GM12878 (cell line): ENCODE results near the gene PRSS12. TPM values are rescaled to one million over a fixed set of nuclear protein-coding genes. Genes with fewer than 3 reads are reported as not detected.
A peak's percentile ranks its signal among the peaks of the same experiment; 100 is the strongest.

Experiments
- ATAC-seq: fragments of 200-7000 bp; cut with Tn5 transposase; 3 replicates; pipeline ENCODE4 v1.9.1; 2020; ENCODE audit warnings: mild to moderate bottlenecking, moderate library complexity
- BruUV-seq: library from RNA; stranded (reverse); fragments of 400-500 nt; replicated peaks from 2 replicates; lab custom pipeline; 2021; lab: Mats Ljungman, UMichigan
- CTCF ChIA-PET: fragments of 300-600 bp; sonication (Branson Sonifier 250); formaldehyde crosslinking; extraction: SDS; loops from one replicate; lab custom pipeline; 2021; ENCODE audit warnings: inconsistent platforms; lab: Yijun Ruan, JAX
- POLR2A ChIA-PET: fragments of 350-600 bp; formaldehyde crosslinking; extraction: SDS; loops from one replicate; lab custom pipeline; 2021; ENCODE audit warnings: inconsistent platforms; lab: Charles Lee
- RAD21 ChIA-PET: fragments of 300-600 bp; sonication (Branson Sonifier 250); formaldehyde crosslinking; loops from one replicate; lab custom pipeline; 2023; ENCODE audit warnings: antibody characterized with exemption; ENCODE audit not compliant: unreplicated experiment; lab: Charles Lee
- SMC1A ChIA-PET: fragments of 300-600 bp; sonication (Branson Sonifier 250); formaldehyde crosslinking; loops from one replicate; lab custom pipeline; 2023; ENCODE audit not compliant: unreplicated experiment, uncharacterized antibody; lab: Charles Lee
- DNase-seq: peaks from one replicate; pipeline ENCODE4 v3.0.0-alpha.2; 2011; ENCODE audit warnings: low read depth, low spot score
- FAIRE-seq: peaks from 3 replicates; lab custom pipeline; 2011; peaks lifted over from hg19 to GRCh38; lab: Jason Lieb, UNC
- H2AFZ ChIP-seq: 2 replicates; pipeline ENCODE4 v1.6.0; 2011; ENCODE audit warnings: low read depth, low read length, control low read depth; ENCODE audit not compliant: control insufficient read depth
- H3K27ac ChIP-seq: 2 replicates; pipeline ENCODE4 v1.5.1; 2011; ENCODE audit warnings: control low read depth; ENCODE audit not compliant: control insufficient read depth, insufficient read depth
- H3K27me3 ChIP-seq, 2 experiments: replicated peaks in 1 of 2; 2 replicates each; pipeline versions ENCODE4 v1.6.0 to v1.6.1; 2011; ENCODE audit warnings: low read length in 1 of 2; ENCODE audit not compliant: control insufficient read depth in 2 of 2, insufficient read depth in 2 of 2
- H3K36me3 ChIP-seq, 2 experiments: 2 replicates each; pipeline ENCODE4 v1.5.1; 2011; ENCODE audit warnings: low read length in 1 of 2; ENCODE audit not compliant: control insufficient read depth in 2 of 2, insufficient read depth in 2 of 2
- H3K4me1 ChIP-seq: 2 replicates; pipeline ENCODE4 v1.6.1; 2011; ENCODE audit warnings: mild to moderate bottlenecking, low read length, moderate library complexity, mixed read lengths; ENCODE audit not compliant: control insufficient read depth, insufficient read depth
- H3K4me2 ChIP-seq: 2 replicates; pipeline ENCODE4 v1.6.0; 2011; ENCODE audit warnings: control low read depth; ENCODE audit not compliant: control insufficient read depth, insufficient read depth
- H3K4me3 ChIP-seq: fragments of 200-600 bp; sonication (generic); 2 replicates; pipeline ENCODE4 v1.5.1; 2016
- H3K79me2 ChIP-seq: 2 replicates; pipeline ENCODE4 v1.6.0; 2011; ENCODE audit warnings: low read length; ENCODE audit not compliant: control insufficient read depth, insufficient read depth
- H3K9ac ChIP-seq: 2 replicates; pipeline ENCODE4 v1.8.0; 2011; ENCODE audit warnings: low read length, control low read depth, mixed read lengths; ENCODE audit not compliant: control insufficient read depth, insufficient read depth
- H3K9me3 ChIP-seq: replicated peaks from 3 replicates; pipeline ENCODE4 v1.5.1; 2011; ENCODE audit warnings: mild to moderate bottlenecking, low read length; ENCODE audit not compliant: control insufficient read depth, insufficient read depth
- H4K20me1 ChIP-seq: 2 replicates; pipeline ENCODE4 v1.6.0; 2011; ENCODE audit not compliant: control insufficient read depth, insufficient read depth
- ATF3 ChIP-seq: IDR thresholded peaks from 2 replicates; pipeline ENCODE4 v1.6.1; 2011; ENCODE audit warnings: low read depth, mild to moderate bottlenecking, low read length, moderate library complexity, borderline replicate concordance; ENCODE audit errors: extremely low read depth
- ATF7 ChIP-seq: fragments of 450-650 bp; IDR thresholded peaks from 2 replicates; pipeline ENCODE4 v1.6.1; 2016; ENCODE audit warnings: low read depth, mild to moderate bottlenecking
- FOS ChIP-seq: IDR thresholded peaks from 3 replicates; pipeline ENCODE4 v1.6.1; 2011; ENCODE audit warnings: borderline replicate concordance; ENCODE audit not compliant: insufficient read length; ENCODE audit errors: extremely low read depth
- FOXK2 ChIP-seq: fragments of 450-650 bp; IDR thresholded peaks from 2 replicates; pipeline ENCODE4 v1.6.1; 2017; ENCODE audit warnings: mild to moderate bottlenecking, moderate library complexity
- GATAD2B ChIP-seq: fragments of 450-650 bp; conservative IDR thresholded peaks from 2 replicates; pipeline ENCODE4 v1.6.1; 2017; ENCODE audit warnings: low read depth, mild to moderate bottlenecking, moderate library complexity
- HDGF ChIP-seq: fragments of 450-650 bp; IDR thresholded peaks from 2 replicates; pipeline ENCODE4 v1.6.1; 2016; ENCODE audit warnings: antibody characterized with exemption
- NFXL1 ChIP-seq: fragments of 450-650 bp; IDR thresholded peaks from 2 replicates; pipeline ENCODE4 v1.6.1; 2017; ENCODE audit warnings: antibody characterized with exemption, mild to moderate bottlenecking, borderline replicate concordance
- RAD51 ChIP-seq: fragments of 450-650 bp; IDR thresholded peaks from 2 replicates; pipeline ENCODE4 v1.6.1; 2016; ENCODE audit warnings: moderate library complexity, mild to moderate bottlenecking, inconsistent platforms
- SPI1 ChIP-seq: IDR thresholded peaks from 2 replicates; pipeline ENCODE4 v1.6.1; 2011; ENCODE audit warnings: low read depth, mild to moderate bottlenecking, low read length, moderate library complexity, borderline replicate concordance; ENCODE audit not compliant: insufficient read depth
- SRF ChIP-seq, 2 experiments: IDR thresholded peaks; 2 replicates each; pipeline ENCODE4 v1.6.1; 2011; ENCODE audit warnings: low read depth in 2 of 2, low read length in 2 of 2, mild to moderate bottlenecking in 1 of 2, moderate library complexity in 1 of 2
- WRNIP1 ChIP-seq: IDR thresholded peaks from 2 replicates; pipeline ENCODE4 v1.6.1; 2011; ENCODE audit warnings: low read depth, low read length, improper control_type of control experiment, borderline replicate concordance
- WGBS: methylation state at CpG from one replicate; pipeline ENCODE4 v1.1.6; 2016; ENCODE audit warnings: low lambda C conversion rate; ENCODE audit not compliant: insufficient replicate concordance, insufficient coverage; ENCODE audit errors: missing lambda C conversion rate; 5-methylcytosine and 5-hydroxymethylcytosine counted together
- in situ Hi-C: fragments of 300-500 bp; cut with MboI; formaldehyde crosslinking; loops from 9 replicates; pipeline ENCODE4 v1.14.3; 2018; ENCODE audit warnings: mixed read lengths
- intact Hi-C: fragments of 100-400 bp; cut with micrococcal nuclease; formaldehyde crosslinking; loops from one replicate; pipeline ENCODE4 v1.14.2; 2022; ENCODE audit not compliant: unreplicated experiment
- polyA plus RNA-seq, 11 experiments: library from polyadenylated mRNA; depleted of rRNA in 4 of 11; unstranded in 6 of 11; stranded (reverse) in 5 of 11; fragments of >200 nt; fragmentation: Nextera tagmentation in 4 of 11; fragmentation: Illumina TruSeq in 1 of 11; extraction: Ambion mirVana in 4 of 11; extraction: Trizol in 1 of 11; gene quantifications; 1 replicate in 1 of 11; 2 replicates in 10 of 11; pipeline versions ENCODE4 v1.2.1 to v1.2.3, GENCODE V29; 2011 to 2016; ENCODE audit warnings: inconsistent platforms in 2 of 11, missing spikeins in 2 of 11, low read depth in 1 of 11
- total RNA-seq, 4 experiments: library from RNA; depleted of rRNA in 3 of 4; stranded (reverse); fragments of >200 nt in 3 of 4; fragmentation: Illumina TruSeq in 1 of 4; extraction: Trizol in 1 of 4; gene quantifications; 2 replicates each; pipeline versions ENCODE4 v1.2.1 to v1.2.3, GENCODE V29; 2013 to 2021

Gene PRSS12
- total and polyA plus RNA-seq, 10 of the 15 experiments (the other 5 are each of a cell fraction or from before 2014, with no cell fraction given): 0.04 to 0.34 (median 0.11) TPM; not detected in 2

GRCh38 chr4:118318931-118319330 is 33.9 kb downstream of the PRSS12 start:
- ChIA-PET POLR2A (no interaction called here), RAD21 (no interaction called here), CTCF (no interaction called here), SMC1A (no interaction called here)
- no TSS peak for BruUV-seq
- H3K27me3 ChIP-seq: no peaks in the 10 kb centered on the region
- intact Hi-C loops (no loop called here), in situ Hi-C loops (no loop called here)
- FAIRE-seq: peak; percentile 49
- TF ChIP-seq FOXK2: no peak
- TF ChIP-seq FOS: no peak
- no peak for TF ChIP-seq RAD51
- TF ChIP-seq HDGF: no peak
- no peak for TF ChIP-seq WRNIP1
- TF ChIP-seq ATF7: no peak
- no peak for TF ChIP-seq SRF (IDR thresholded peaks at IDR 0.05; ENCODE audit: low read depth in 2 of 2, low read length in 2 of 2)
- TF ChIP-seq GATAD2B: no peak
- no peak for TF ChIP-seq SPI1
- no peak for TF ChIP-seq ATF3
- no peak for TF ChIP-seq NFXL1
- no peak overlapping the region for H3K4me2 ChIP-seq
- 52% methylated on average over 1 of the region's 1 CpG for WGBS
- H3K79me2 ChIP-seq: no peaks in the 10 kb centered on the region
- H3K4me3 ChIP-seq: no peak overlapping the region
- no peaks in the 10 kb centered on the region for H3K36me3 ChIP-seq
- no peak overlapping the region for H3K27ac ChIP-seq
- DNase-seq: no peak
- no peaks in the 10 kb centered on the region for H3K4me1 ChIP-seq
- H2AFZ ChIP-seq: no peak overlapping the region
- no peaks in the 10 kb centered on the region for H4K20me1 ChIP-seq
- no peak for ATAC-seq
- no peaks in the 10 kb centered on the region for H3K9me3 ChIP-seq
- no peak overlapping the region for H3K9ac ChIP-seq
